HepG2 (cell line): Measurements from ENCODE around the gene SGF29. TPM values are rescaled to one million over a fixed set of nuclear protein-coding genes. Genes with fewer than 3 reads are reported as not detected.

Experiments used
- CC2D1A ChIP-seq: sonication (generic); formaldehyde crosslinking; IDR thresholded peaks from 2 replicates; pipeline ENCODE4 v1.8.1; 2023; ENCODE audit warnings: mild to moderate bottlenecking, missing genetic modification reagents
- HDAC1 ChIP-seq: sonication (generic); formaldehyde crosslinking; IDR thresholded peaks from 2 replicates; pipeline ENCODE4 v1.5.1; 2020; ENCODE audit warnings: mild to moderate bottlenecking, missing genetic modification reagents
- HMGXB4 ChIP-seq, 2 experiments: sonication (generic) in 1 of 2; formaldehyde crosslinking in 1 of 2; IDR thresholded peaks; 2 replicates each; pipeline versions ENCODE4 v1.4.0 to v1.6.1; 2018 to 2020; ENCODE audit warnings: missing genetic modification reagents in 2 of 2, borderline replicate concordance in 1 of 2, low read depth in 1 of 2, mild to moderate bottlenecking in 1 of 2, missing biosample characterization in 1 of 2
- MBNL3 ChIP-seq: fragments of 250-450 bp; sonication (Bioruptor Pico); conservative IDR thresholded peaks from 2 replicates; pipeline ENCODE4 v1.8.0; 2022; ENCODE audit warnings: mild to moderate bottlenecking, inconsistent platforms
- SKIL ChIP-seq: sonication (generic); formaldehyde crosslinking; IDR thresholded peaks from 2 replicates; pipeline ENCODE4 v1.8.0; 2022; ENCODE audit warnings: missing genetic modification reagents, mild to moderate bottlenecking, moderate library complexity, borderline replicate concordance
- SOX6 ChIP-seq, 2 experiments: fragments of 450-650 bp in 1 of 2; sonication (generic) in 1 of 2; formaldehyde crosslinking in 1 of 2; IDR thresholded peaks; 2 replicates each; pipeline versions ENCODE4 v1.4.0 to v1.6.1; 2017 to 2020; ENCODE audit warnings: antibody characterized with exemption in 1 of 2, mild to moderate bottlenecking in 1 of 2, missing genetic modification reagents in 1 of 2
- ZNF460 ChIP-seq: sonication (generic); formaldehyde crosslinking; IDR thresholded peaks from 2 replicates; pipeline ENCODE4 v1.5.1; 2020; ENCODE audit warnings: missing genetic modification reagents, mild to moderate bottlenecking, borderline replicate concordance
- ZNF770 ChIP-seq: sonication (generic); formaldehyde crosslinking; IDR thresholded peaks from 2 replicates; pipeline ENCODE4 v1.5.0; 2020; ENCODE audit warnings: mild to moderate bottlenecking, missing genetic modification reagents
- polyA plus RNA-seq, 8 experiments: library from polyadenylated mRNA; depleted of rRNA in 3 of 8; stranded (reverse) in 7 of 8; unstranded in 1 of 8; fragments of >200 nt; fragmentation: Illumina TruSeq in 4 of 8; extraction: Trizol in 4 of 8; gene quantifications; 2 replicates each; pipeline versions ENCODE4 v1.2.1 to v1.2.3, GENCODE V29; 2011 to 2016; ENCODE audit warnings: low read depth in 4 of 8, missing spikeins in 1 of 8, mixed read lengths in 1 of 8; ENCODE audit not compliant: insufficient read depth in 1 of 8
- total RNA-seq, 5 experiments: library from RNA; depleted of rRNA; stranded (reverse); fragments of >200 nt; fragmentation: Illumina TruSeq; extraction: Trizol; gene quantifications; 2 replicates each; pipeline ENCODE4 v1.2.3, GENCODE V29; 2016; ENCODE audit warnings: low read depth in 1 of 5

Gene SGF29
- total and polyA plus RNA-seq, 2 of the 13 experiments (the other 11 are each of a cell fraction or from before 2014, with no cell fraction given) = 5.0 to 29.4 TPM

- peak; percentile 97 for TF ChIP-seq ZNF770
- TF ChIP-seq HDAC1 (CRISPR knock-in tag) = peak; percentile 39; the same call in 1 of the 2 replicates
- no peak for TF ChIP-seq MBNL3 (CRISPR knock-in tag)
- 0 out of 2 replicates have a peak, but pooled peaks have one; percentile 19 for TF ChIP-seq SKIL (CRISPR knock-in tag)
- peak; percentile 23; the same call in 1 of the 2 replicates for TF ChIP-seq ZNF460
- no peak for TF ChIP-seq HMGXB4 (CRISPR knock-in tag; IDR thresholded peaks at IDR 0.05; ENCODE audit: borderline replicate concordance in 1 of 2, low read depth in 1 of 2)
- no peak for TF ChIP-seq CC2D1A
- no peak for TF ChIP-seq SOX6 (IDR thresholded peaks at IDR 0.05)
- no peak for TF ChIP-seq SOX6 (CRISPR knock-in tag; IDR thresholded peaks at IDR 0.05)
Measured at GRCh38 chr16:28527985-28528384, 25.7 kb upstream of the SGF29 start (continued).
